NCI-H128 (cell line): ENCODE results near the gene PDCD1LG2.
"Not testable (repeated sequence)": the region's sequence is repeated elsewhere in the genome, so short reads cannot be mapped to it uniquely, and the experiment has no call there.

Source experiments
- DNase-seq: peaks from one replicate; lab custom pipeline; 2025; ENCODE audit not compliant: unreplicated experiment; lab: John Stamatoyannopoulos, UW

The PDCD1LG2 gene

DNA sequence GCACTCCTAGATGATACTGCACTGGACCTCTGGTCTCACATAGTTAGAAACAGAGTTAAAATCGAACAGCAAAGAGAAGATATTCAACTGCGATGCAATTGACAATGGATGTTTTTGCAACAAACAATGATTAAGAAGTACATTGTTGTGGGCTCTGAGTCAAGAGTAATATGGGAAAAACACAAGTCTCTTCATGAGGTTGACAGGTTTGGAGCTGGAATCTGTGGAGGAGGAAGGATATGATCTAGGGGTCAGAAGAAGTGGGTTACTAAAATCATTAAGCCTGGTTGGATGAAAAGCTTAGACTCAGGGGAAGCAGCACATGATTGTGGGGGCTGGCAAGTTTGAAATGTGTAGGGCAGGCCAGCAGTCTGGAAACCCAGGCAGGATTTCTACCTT, 53.1 kb downstream of the PDCD1LG2 start:
- DNase-seq, result no peak

DNA sequence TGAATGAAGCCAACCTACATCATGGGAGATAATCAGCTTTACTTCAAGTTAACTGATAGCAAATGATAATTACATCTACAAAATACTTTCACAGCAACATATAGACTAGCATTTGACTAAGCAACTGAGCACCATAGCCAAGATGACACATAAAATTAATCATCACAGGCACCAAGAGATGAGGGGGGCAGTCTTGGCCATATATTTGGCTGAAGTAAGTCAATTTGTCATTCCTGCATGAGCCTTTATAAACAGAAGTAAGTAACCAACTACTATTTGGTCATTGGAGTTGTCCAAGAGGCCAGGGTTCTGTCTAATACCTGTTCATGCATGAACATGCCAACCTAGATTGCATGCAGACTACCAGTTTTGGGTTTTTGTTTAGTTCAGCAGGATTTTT, 53.6 kb downstream of the PDCD1LG2 start:
- no peak for DNase-seq

DNA sequence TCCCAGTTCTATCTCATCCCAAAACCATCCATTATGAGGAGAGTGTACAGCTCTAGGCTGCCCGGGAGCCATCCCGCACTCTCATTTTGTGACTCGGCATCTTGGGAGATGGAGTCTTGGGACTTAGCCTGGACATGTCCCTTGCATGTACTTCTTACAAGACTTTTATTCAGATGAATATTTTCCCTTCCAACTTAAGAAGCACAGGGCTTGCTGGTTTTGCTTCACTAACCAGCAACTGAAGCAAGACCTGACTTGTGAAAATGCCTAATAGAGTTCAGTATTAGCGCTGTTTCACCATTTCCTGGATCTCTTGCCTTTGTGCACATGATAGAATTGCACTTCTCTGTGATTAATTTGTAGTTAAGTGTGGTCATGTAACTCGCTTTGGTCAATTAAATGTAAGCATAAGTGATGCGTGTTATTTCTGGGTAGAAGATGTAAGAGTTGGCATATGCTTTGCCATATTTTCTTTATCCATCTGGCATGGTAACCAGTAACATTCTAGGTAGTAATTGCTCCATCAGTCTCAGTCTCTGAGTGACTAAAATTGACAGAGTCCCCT, 55.8 kb downstream of the PDCD1LG2 start:
- DNase-seq, result no peak

DNA sequence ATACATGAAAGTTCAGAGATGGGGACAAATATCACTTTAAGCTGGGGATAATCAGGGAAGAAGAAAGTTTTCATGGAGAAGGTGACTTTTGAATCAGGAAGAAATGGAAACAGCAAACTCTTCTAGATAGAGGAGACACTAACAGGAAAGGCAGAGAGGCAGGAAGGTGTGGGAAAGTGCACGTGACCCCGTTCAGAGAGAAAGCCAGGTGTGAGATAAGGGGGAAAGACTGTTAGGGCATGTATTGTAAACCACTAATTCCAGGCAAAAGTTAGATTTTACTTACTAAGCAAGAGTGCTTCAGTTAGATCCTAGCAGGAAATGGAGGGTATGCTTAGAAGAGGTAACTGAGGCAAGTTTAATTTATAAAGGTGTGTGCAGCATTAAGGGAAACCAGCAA, 58.5 kb downstream of the PDCD1LG2 start:
- no peak for DNase-seq

DNA sequence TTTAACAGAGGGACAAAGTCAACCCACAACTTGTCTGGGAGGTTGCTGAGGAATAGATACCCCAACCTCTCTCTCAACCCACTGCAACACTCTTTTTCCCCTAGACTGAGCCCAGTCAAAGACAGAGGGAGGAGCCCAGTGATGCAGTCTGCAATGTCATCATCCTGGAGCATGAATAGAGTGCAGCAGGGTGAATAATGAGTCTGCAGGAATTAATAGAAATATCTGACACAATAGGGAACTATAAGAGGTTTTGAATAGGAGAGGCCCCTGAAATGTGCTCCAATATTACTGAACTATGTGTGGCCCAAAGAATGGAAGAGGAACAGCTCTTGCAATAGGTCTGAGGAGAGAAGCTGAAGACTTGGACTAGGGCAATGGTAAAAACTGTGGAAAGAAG, 59.1 kb downstream of the PDCD1LG2 start:
- no peak for DNase-seq

DNA sequence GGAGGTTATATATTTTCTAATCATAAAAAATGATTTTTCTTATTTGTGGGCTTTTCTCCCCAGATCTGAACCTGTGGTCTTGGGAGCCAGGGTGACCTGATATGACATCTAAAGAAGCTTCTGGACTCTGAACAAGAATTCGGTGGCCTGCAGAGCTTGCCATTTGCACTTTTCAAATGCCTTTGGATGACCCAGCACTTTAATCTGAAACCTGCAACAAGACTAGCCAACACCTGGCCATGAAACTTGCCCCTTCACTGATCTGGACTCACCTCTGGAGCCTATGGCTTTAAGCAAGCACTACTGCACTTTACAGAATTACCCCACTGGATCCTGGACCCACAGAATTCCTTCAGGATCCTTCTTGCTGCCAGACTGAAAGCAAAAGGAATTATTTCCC, 59.6 kb downstream of the PDCD1LG2 start:
- no peak for DNase-seq

DNA sequence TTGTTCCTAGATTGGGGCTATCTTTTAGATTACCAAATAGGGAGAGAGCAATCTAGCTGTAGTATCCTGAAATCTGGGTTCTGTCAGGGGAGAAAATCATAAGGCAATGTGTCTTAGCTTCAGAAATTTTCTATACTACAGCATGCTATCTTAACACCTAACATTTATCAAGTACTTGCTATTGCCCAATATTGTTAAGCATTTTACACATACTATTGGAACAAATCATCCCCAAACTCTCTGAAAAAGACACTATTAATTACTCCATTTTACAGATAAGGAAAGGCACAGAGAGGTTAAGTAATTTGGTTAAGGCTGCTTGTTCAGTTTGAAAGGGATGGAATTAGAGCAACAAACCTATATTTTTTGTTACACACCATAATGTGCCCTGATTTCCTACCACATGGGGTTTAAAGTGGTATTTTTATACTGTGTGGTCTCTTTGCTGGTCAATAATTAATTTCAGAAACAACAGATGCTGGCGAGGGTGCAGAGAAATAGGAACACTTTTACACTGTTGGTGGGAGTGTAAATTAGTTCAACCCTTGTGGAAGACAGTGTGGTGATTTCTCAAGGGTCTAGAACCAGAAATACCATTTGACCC, 61.4 kb downstream of the PDCD1LG2 start:
- no peak for DNase-seq

DNA sequence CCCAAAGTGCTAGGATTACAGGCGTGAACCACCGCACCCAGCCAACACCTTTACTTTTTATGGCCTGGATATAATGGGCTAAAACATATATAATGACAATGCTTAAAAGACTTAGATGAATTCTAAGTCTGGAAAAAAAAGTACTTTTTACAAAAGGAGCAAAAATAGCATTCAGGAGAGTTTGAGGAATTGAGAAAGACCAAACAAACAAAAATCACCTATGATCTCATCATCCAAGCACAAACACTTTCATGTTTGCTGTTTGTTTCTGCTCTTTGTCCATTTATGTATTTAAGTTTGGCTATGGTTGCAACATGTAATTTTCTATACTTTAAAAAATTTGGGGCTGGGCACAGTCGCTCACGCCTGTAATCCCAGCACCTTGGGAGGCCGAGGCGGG, 63.8 kb downstream of the PDCD1LG2 start:
- DNase-seq, result no peak

DNA sequence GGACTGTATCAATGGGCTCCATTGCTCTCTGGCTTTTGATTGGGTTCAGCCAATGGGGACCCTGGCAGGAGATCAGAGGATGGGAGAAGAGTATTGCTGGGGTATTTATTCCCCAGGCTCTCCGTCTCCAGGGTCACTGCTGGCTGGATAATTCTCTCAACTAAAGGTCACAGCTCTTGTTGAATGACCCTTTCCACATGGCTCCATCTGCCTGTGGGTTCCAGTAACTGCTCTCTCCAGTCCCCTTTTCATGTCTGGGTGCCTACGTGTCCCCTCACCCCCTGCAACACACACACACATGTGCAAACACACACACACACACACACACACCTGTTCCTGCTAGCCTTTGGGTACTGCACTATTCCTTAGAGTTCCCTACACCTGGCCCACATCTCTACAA, 64.7 kb downstream of the PDCD1LG2 start:
- no peak for DNase-seq

DNA sequence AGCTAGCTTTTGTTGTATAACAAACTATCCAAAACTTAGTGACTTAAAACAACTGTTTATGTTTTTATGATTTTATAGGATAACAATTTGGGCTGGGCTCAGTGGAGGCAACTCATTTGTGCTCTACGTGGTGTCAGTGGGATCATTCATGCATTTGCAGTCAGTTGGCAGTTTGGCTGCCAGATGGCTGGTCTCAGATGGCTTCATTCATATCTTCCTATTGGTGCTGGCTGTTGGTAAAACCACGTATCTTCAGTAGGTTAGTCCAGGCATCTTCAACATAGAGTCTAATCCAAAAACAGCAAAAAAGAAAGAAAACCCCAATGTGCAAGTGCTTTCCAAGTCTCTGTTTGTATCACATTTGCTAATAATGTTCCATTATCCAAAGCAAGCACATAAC, 66.9 kb downstream of the PDCD1LG2 start:
- no peak for DNase-seq

DNA sequence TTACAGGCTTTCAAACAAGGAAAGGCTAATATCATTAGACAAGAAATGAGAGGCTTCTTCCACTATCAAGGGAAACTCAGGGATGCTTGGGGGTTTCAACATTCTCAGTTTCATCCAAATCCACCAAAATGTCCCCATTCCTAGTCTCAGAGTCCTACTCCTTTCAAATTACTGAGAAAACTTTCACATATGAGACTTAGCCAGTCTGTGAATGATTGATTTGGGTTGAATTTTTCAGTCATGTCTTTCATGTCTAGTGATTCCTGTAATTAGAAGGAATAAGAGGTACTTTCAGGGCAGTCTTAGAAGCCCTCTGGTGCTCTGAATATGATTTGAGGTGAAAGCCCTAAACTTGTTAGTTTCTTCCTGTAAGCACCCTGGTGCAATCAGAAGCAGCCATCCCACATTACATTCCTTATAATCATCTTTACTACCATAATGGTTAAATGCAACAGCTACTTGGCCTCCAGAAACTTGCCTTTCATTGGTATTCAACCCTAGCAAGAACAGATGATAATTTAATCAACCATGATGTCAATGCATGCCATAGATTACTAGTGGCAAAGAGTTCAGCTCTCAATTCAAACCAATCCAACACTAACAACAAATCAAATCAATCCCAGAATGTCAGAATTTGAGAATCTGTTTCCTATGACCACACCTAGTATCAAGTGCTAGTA, 67.8 kb downstream of the PDCD1LG2 start:
- no peak for DNase-seq

DNA sequence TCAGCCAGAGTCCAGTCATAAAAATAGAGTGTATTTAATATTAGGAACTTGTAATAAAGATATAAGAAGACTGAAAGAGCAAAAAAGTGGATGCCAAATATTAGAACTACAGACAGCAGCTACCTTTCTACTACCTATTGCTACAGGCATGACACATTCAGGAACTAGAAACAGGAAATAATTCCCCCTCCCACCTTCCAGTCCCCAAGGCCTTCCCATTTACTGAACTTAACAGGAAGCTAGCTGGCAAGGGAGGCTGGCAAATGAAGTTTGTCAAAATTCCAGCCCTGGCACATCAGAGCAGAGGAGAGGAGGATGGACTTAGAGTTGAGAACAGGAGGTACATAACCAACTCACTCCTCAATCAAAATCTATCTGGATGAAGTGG, 68.4 kb downstream of the PDCD1LG2 start:
- DNase-seq, result no peak

DNA sequence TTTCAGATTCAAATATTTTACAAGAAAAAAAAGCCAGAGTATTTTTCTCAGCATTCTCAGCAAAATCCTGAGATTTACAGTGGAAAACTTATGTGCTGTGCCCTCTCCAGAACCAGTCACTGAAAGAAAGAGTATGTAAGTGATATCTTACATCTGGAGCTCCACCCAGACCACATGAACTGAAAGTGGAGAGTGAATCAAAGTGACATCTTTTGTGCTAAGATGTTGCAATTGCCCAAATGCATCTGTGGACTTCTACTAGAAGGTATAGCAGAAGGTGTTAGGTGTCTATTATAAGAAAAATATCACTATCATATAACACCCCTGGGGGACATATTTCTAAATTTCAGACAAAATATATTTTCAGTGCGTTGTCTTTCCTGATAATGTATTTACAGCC, 69.5 kb downstream of the PDCD1LG2 start:
- no peak for DNase-seq

DNA sequence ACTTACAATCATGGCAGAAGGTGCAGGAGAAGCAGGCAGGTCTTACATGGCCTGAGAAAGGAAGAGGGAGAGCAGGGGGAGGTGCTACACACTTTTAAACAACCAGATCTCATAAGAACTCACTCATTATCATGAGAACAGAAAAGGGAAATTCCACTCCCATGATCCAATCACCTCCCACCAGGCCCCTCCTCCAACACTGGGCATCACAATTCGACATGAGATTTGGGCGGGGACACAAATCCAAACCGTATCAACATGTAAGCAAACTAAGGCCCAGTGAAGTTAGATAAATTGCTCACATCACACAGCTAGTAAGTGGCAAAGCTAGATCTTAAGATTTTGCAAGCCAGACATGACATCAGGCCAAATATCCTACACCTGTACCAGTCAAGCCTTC, 70.3 kb downstream of the PDCD1LG2 start:
- DNase-seq, result no peak

DNA sequence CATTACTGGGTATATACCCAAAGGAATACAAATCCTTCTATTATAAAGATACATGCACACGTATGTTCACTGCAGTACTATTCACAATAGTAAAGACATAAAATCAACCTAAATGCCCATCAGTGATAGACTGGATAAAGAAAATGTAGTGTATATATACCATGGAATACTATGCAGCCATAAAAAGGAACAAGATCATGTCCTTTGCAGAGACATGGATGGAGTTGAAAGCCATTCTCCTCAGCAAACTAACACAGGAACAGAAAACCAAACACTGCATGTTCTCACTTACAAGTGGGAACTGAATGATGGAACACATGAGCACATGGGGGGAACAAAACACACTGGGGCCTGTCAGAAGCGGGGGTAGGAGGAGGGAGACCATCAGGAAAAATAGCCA, 71.4 kb downstream of the PDCD1LG2 start:
- not testable (repeated sequence) for DNase-seq

DNA sequence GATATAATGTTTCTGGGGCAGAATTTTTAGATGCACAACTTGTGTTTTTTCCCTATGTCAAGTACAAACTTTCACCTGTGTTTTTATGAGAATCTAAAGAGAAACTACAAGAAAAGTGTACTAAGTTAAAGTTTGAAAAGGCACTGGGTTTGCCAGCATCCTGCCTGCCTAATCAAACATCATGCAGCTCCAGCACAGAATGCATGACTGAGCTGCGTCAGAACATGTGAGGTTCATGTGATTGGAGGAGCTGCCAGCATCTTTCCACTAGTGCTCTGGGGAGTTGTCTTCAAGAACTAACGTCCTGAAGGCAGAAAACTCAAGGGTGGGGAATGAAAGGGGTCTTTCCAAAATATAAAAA, 72.5 kb downstream of the PDCD1LG2 start:
- no peak for DNase-seq

DNA sequence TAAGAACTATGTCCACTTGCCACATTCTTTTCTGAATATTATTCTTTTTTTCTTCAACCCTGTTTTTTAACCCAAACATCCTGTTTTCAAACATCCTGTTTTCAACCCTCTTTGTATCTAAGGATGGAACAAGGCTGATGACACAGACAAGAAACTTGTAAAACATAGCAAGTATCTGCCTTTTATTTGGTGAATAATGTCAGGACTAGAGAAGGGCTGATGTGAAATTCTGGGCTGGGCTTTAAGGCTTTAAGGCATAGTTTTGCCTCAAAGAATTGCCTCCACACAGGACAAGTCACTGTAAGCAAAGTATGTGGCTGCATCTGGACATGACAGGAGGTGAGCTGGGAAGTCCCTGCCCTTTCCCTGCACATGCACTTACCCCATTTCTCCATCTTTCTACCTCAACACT, 76.1 kb downstream of the PDCD1LG2 start:
- DNase-seq, result no peak

DNA sequence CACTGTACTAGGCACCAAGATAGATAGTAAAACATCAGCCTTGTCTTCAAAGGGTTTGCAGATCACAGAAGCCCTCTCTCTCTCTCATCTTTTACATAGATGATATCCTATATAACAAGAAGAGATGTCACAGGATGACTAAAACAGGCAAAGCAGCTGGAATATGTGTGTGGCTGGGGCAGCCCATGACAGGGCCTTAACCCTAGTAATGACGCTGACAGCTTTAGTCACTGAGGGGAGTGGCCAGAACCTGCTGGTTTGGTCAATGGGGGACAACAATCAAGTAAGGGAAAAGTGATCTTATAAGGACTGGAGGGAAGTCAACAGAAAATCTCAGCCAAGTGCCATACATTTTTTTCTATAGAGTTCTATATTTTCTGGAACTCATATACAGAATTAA, 76.7 kb downstream of the PDCD1LG2 start:
- DNase-seq, result no peak

DNA sequence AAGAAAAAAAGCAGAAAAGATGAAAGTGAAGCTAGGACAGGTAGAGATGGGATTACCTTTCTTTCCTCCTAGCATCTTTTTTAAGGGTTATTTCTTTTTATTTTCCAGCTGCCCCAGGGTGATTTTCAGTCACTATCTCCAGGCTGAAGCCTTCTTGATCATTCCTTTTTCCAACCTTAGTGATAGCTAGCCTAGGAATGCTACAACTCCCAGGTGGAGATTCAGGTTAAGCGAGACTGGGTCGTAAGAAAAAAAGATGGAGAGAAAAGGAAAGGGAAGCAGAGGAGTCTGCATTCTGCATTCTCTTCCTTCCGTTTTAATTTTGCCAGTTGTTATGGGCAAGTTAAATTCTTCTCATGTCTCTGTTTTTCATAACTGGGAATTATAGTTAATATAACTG, 81.9 kb downstream of the PDCD1LG2 start:
- DNase-seq, result no peak

DNA sequence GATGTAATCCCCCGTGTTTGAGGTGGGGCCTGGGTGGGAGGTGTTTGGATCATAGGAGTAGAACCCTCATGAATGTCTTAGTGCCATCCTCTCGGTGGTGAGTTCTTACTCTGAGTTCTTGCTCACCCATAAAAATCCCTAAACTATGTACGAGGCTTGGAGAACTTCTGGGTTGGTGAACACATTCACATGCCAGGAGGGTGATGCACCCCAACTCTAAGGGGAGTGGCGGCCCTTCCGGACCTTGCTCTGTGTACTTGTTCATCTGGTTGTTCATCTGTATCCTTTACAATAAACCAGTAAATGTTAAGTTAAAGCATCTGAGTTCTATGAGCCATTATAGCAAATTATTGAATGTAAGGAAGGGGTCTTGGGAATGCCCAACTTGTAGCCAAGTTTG, 82.6 kb downstream of the PDCD1LG2 start:
- no peak for DNase-seq

DNA sequence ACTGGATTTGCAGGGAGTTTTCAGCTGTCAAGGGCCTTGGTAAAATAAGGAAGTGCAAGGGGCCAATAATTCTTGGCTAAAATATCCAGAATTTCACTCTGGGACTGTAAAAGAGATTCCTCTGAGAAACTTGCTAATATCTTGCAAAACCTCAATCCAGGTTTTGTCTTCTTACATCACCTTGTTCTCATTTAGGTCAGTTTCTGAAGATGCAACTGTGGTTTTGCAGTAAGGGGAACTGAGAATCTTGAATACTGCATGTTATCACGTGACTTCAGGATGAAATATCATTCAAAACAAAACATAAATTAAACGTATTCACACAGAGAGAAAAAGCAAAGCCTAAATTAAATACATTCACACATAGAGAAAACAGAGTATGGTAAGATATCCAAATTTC, 83.6 kb downstream of the PDCD1LG2 start:
- DNase-seq, result no peak

DNA sequence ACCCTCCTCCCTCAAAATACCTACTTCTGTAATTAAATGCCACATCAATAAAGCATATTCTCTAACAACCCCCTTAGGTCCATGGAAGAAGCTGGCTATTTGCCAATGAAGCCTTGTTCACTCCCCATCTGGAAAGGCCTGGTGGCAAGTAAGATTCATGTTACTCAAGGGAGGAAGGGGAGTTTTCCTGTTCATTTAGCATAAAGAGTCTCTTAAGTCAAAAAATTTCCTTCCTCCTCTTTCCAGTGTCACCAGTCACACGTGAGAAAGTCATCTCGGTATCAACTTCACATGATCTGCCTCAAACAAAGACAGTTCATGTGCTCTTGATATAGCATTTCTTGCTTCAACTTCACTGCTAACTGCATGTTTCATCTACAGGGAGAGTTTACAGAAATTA, 85.8 kb downstream of the PDCD1LG2 start:
- no peak for DNase-seq
